HG03025 (cell line): ENCODE results near the gene PDZRN4.
"Not testable (repeated sequence)": the region's sequence is repeated elsewhere in the genome, so short reads cannot be mapped to it uniquely, and the experiment has no call there.

ENCODE experiments used
- ATAC-seq: cut with Tn5 transposase; IDR thresholded peaks from one replicate; pipeline ENCODE4 v1.9.1; 2021; ENCODE audit warnings: mild to moderate bottlenecking, moderate library complexity; ENCODE audit not compliant: unreplicated experiment, low FRiP score

The PDZRN4 gene

GRCh38 chr12:41188058-41188840, at the start of gene PDZRN4:
Gene PDZRN4 (plus strand): TSS chr12:41188320.
- no peak for ATAC-seq

- no peak for ATAC-seq
Measured at GRCh38 chr12:41140117-41140516, 48.0 kb upstream of the PDZRN4 start.

- ATAC-seq = no peak
Measured at GRCh38 chr12:41141104-41141503, 47.0 kb upstream of the PDZRN4 start.

- no peak for ATAC-seq
Measured at GRCh38 chr12:41142376-41142775, 45.7 kb upstream of the PDZRN4 start.

- ATAC-seq = no peak
Measured at GRCh38 chr12:41151793-41152192, 36.3 kb upstream of the PDZRN4 start.

- no peak for ATAC-seq
Measured at GRCh38 chr12:41162461-41162860, 25.7 kb upstream of the PDZRN4 start.

- ATAC-seq = no peak
Measured at GRCh38 chr12:41167701-41168100, 20.4 kb upstream of the PDZRN4 start.

GRCh38 chr12:41174602-41175001, 13.5 kb upstream of the PDZRN4 start:
- ATAC-seq = no peak

- ATAC-seq = not testable (repeated sequence)
Measured at GRCh38 chr12:41179507-41179906, 8.6 kb upstream of the PDZRN4 start.

GRCh38 chr12:41184864-41185263, 3.3 kb upstream of the PDZRN4 start:
- no peak for ATAC-seq

GRCh38 chr12:41186026-41186425, 2.1 kb upstream of the PDZRN4 start:
- no peak for ATAC-seq

- ATAC-seq = no peak
Measured at GRCh38 chr12:41188841-41189394, 798 bp downstream of the PDZRN4 start.

- ATAC-seq = no peak
Measured at GRCh38 chr12:41189395-41190251, 1.5 kb downstream of the PDZRN4 start.

- ATAC-seq = no peak
Measured at GRCh38 chr12:41190338-41190737, 2.2 kb downstream of the PDZRN4 start.

GRCh38 chr12:41191549-41191948, 3.4 kb downstream of the PDZRN4 start:
- not testable (repeated sequence) for ATAC-seq

- no peak for ATAC-seq
Measured at GRCh38 chr12:41193311-41193710, 5.2 kb downstream of the PDZRN4 start.

- no peak for ATAC-seq
Measured at GRCh38 chr12:41202051-41202450, 13.9 kb downstream of the PDZRN4 start.

- no peak for ATAC-seq
Measured at GRCh38 chr12:41205070-41205709, 17.1 kb downstream of the PDZRN4 start.

GRCh38 chr12:41206298-41206697, 18.2 kb downstream of the PDZRN4 start:
- no peak for ATAC-seq

GRCh38 chr12:41211448-41211847, 23.3 kb downstream of the PDZRN4 start:
- no peak for ATAC-seq

- ATAC-seq = no peak
Measured at GRCh38 chr12:41212625-41213024, 24.5 kb downstream of the PDZRN4 start.
